Right lung (tissue), 10 donors: ENCODE results near the gene MYLIP. TPM values are rescaled to one million over a fixed set of nuclear protein-coding genes. Genes with fewer than 3 reads are reported as not detected.
A peak's percentile ranks its signal among the peaks of the same experiment; 100 is the strongest.

Experiments used
- DNase-seq, 2 donors: peaks; one replicate each; pipeline ENCODE4 v3.0.0-alpha.2; 2013
- long read RNA-seq, 8 donors: transcript quantifications; one replicate each; lab custom pipeline, GENCODE V29; 2026
- polyA plus RNA-seq, 5 donors: library from polyadenylated mRNA; unstranded; fragments of 120-200 nt; gene quantifications; one replicate each; pipeline versions ENCODE4 v1.2.1 to v1.2.3, GENCODE V29; 2013; ENCODE audit warnings: inconsistent platforms in 1 of 5, low replicate concordance in 1 of 5; ENCODE audit not compliant: insufficient read length in 5 of 5, insufficient read depth in 1 of 5

MYLIP gene
- 10 to 100 TPM; 44.3 to 57.0 (median 52.8) TPM for polyA plus RNA-seq
- long read RNA-seq, donor 1, transcript MYLIP-202 (7 exons, 1,666 nt), result major isoform, 13 of 29 reads
- long read RNA-seq, donor 1, partial matches to known transcripts, result 16 of 29 reads
- long read RNA-seq, donor 1, other reads (novel, unspliced or antisense), result 0 of 29 reads
- long read RNA-seq, donor 2, partial matches to known transcripts, result 0 of 3 reads
- long read RNA-seq, donor 2, other reads (novel, unspliced or antisense), result 0 of 3 reads
- long read RNA-seq, donor 3, partial matches to known transcripts, result 27 of 31 reads
- long read RNA-seq, donor 3, other reads (novel, unspliced or antisense), result 0 of 31 reads
- long read RNA-seq, donor 4, partial matches to known transcripts, result 8 of 10 reads
- long read RNA-seq, donor 4, other reads (novel, unspliced or antisense), result 0 of 10 reads
- long read RNA-seq, donor 5, transcript MYLIP-202 (7 exons, 1,666 nt), result major isoform, 6 of 6 reads
- long read RNA-seq, donor 5, partial matches to known transcripts, result 0 of 6 reads
- long read RNA-seq, donor 5, other reads (novel, unspliced or antisense), result 0 of 6 reads
- long read RNA-seq, donor 6, transcript MYLIP-202 (7 exons, 1,666 nt), result major isoform, 11 of 17 reads
- long read RNA-seq, donor 6, partial matches to known transcripts, result 6 of 17 reads
- long read RNA-seq, donor 6, other reads (novel, unspliced or antisense), result 0 of 17 reads
- long read RNA-seq, donor 7, partial matches to known transcripts, result 0 of 4 reads
- long read RNA-seq, donor 7, other reads (novel, unspliced or antisense), result 0 of 4 reads
- long read RNA-seq, donor 8, partial matches to known transcripts, result 0 of 1 reads
- long read RNA-seq, donor 8, other reads (novel, unspliced or antisense), result 0 of 1 reads

GRCh38 chr6:16128759-16129622 lies at the start of gene MYLIP:
Gene MYLIP, plus strand, starts transcription at chr6:16129086. Its CDS starts 237 bp downstream, at chr6:16129323.
- peak; percentile 95 to 96 for DNase-seq

GRCh38 chr6:16079354-16079753 lies 49.5 kb upstream of the MYLIP start:
- no peak for DNase-seq

GRCh38 chr6:16080204-16080603 lies 48.7 kb upstream of the MYLIP start:
- no peak for DNase-seq

GRCh38 chr6:16081326-16081725 lies 47.6 kb upstream of the MYLIP start:
- no peak for DNase-seq

GRCh38 chr6:16082361-16082760 lies 46.5 kb upstream of the MYLIP start:
- DNase-seq, result no peak

- DNase-seq, result no peak
Observed at GRCh38 chr6:16086965-16087364, 41.9 kb upstream of the MYLIP start.

- no peak for DNase-seq
Observed at GRCh38 chr6:16087386-16087785, 41.5 kb upstream of the MYLIP start.

GRCh38 chr6:16088409-16088808 lies 40.5 kb upstream of the MYLIP start:
- DNase-seq, result no peak

- DNase-seq, result peak in 1 of 2 donors; percentile 28
Observed at GRCh38 chr6:16089232-16090062, 39.4 kb upstream of the MYLIP start.

GRCh38 chr6:16090452-16090851 lies 38.4 kb upstream of the MYLIP start:
- no peak for DNase-seq

GRCh38 chr6:16090920-16091319 lies 38.0 kb upstream of the MYLIP start:
- DNase-seq, result no peak

GRCh38 chr6:16092140-16092539 lies 36.7 kb upstream of the MYLIP start:
- DNase-seq, result no peak

- no peak for DNase-seq
Observed at GRCh38 chr6:16092990-16093389, 35.9 kb upstream of the MYLIP start.

GRCh38 chr6:16095180-16095579 lies 33.7 kb upstream of the MYLIP start:
- no peak for DNase-seq

- DNase-seq, result no peak
Observed at GRCh38 chr6:16097382-16098171, 31.3 kb upstream of the MYLIP start.

- no peak for DNase-seq
Observed at GRCh38 chr6:16098211-16098610, 30.7 kb upstream of the MYLIP start.

GRCh38 chr6:16102208-16102607 lies 26.7 kb upstream of the MYLIP start:
- DNase-seq, result no peak

GRCh38 chr6:16103722-16104121 lies 25.2 kb upstream of the MYLIP start:
- DNase-seq, result no peak

- no peak for DNase-seq
Observed at GRCh38 chr6:16104624-16105433, 24.1 kb upstream of the MYLIP start.
